ENCODE results near the gene SPPL2B. TPM values are rescaled to one million over a fixed set of nuclear protein-coding genes. Genes with fewer than 3 reads are reported as not detected.
A peak's percentile ranks its signal among the peaks of the same experiment; 100 is the strongest.
"Not testable (repeated sequence)": the region's sequence is repeated elsewhere in the genome, so short reads cannot be mapped to it uniquely, and the experiment has no call there.

The SPPL2B gene, protein sequence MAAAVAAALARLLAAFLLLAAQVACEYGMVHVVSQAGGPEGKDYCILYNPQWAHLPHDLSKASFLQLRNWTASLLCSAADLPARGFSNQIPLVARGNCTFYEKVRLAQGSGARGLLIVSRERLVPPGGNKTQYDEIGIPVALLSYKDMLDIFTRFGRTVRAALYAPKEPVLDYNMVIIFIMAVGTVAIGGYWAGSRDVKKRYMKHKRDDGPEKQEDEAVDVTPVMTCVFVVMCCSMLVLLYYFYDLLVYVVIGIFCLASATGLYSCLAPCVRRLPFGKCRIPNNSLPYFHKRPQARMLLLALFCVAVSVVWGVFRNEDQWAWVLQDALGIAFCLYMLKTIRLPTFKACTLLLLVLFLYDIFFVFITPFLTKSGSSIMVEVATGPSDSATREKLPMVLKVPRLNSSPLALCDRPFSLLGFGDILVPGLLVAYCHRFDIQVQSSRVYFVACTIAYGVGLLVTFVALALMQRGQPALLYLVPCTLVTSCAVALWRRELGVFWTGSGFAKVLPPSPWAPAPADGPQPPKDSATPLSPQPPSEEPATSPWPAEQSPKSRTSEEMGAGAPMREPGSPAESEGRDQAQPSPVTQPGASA
- total RNA-seq = 100 to 1,000 TPM; 196 to 448 (median 270) TPM

DNA sequence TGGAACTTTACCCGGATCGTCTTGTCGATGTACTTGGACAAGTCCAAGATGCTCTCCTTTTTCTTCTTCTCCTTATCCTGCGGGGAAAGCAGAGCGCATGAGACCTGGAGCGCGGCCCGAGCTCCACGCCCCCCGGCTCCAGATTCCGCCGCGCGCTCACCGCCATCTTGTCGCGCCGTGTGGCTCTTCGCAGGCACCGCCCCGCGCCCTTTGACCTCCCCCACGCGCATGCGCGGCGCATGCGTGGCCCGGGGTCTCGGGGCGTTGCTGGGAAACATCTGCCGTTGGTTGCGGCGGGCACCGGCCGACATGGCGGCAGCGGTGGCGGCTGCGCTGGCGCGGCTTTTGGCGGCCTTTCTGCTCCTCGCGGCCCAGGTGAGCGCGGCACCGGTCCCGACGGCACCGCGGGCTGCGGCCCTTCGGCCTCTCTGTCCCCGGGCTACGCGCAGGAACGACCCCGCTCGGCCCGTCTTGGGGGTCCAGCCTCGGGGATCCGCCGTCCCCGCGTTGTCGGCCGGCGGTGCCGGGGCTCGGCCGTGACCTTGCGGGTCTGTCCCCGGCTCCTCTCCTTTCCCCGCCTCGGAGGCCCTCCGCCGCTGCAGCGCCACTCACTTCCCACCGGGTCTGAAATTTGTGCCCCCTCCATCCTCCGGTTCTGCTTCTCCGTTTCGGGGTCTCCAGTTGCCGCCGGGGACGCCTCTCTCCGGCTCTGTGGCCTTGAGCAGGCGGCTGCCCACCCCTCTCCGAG lies at the start of gene SPPL2B, which contains the start of gene LSM7:
SPPL2B (plus strand) TSS at position 284 of the 748 bp plus-strand sequence; CDS start at position 310, 26 bp downstream.
LSM7 (minus strand) TSS at position 186 of the 748 bp plus-strand sequence; CDS start at position 166, 20 bp downstream.
- H3K4me1 ChIP-seq = peaks cover 0 to 58% (median 48%) of the 10 kb centered on the region in 4 donors

DNA sequence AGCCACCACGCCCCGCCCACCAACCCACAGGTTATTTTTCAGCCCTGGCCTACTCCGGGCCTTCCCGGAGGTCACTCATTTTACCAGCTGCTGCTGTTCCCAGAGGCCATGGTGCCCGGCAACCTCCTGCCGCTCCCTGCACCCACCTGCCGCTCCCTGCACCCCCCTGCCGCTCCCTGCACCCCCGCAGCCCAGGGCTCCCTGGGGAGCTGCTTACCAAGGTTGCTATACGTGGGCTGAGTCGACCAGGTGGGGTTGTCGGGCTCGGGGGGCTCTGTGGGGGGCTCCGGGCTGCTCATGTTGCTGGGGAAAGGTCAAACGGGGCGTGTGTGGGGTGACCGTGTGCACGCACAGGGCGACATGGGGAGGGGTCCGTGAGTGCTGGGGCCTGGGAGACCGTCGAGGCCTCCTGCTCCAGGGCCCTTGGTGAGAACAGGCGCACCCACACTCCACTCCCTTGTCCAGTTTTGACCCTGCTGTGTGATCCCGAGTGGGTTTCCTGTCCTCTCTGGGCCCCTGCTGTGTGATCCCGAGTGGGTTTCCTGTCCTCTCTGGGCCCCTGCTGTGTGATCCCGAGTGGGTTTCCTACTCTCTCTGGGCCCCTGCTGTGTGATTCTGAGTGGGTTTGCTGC lies 47.7 kb upstream of the SPPL2B start:
- Histone ChIP-seq H3K27ac (no peak overlapping the region), H3K4me3 (no peak overlapping the region), H3K9me3 (no peaks in the 10 kb centered on the region), H3K36me3 (no peaks in the 10 kb centered on the region), H3K27me3 (no peaks in the 10 kb centered on the region), H3K4me1 (peaks cover 0 to 24% (median 8%) of the 10 kb centered on the region in 4 donors)
- no peak for TF ChIP-seq POLR2A (IDR thresholded peaks at IDR 0.05)
- TF ChIP-seq, protein P1, sequence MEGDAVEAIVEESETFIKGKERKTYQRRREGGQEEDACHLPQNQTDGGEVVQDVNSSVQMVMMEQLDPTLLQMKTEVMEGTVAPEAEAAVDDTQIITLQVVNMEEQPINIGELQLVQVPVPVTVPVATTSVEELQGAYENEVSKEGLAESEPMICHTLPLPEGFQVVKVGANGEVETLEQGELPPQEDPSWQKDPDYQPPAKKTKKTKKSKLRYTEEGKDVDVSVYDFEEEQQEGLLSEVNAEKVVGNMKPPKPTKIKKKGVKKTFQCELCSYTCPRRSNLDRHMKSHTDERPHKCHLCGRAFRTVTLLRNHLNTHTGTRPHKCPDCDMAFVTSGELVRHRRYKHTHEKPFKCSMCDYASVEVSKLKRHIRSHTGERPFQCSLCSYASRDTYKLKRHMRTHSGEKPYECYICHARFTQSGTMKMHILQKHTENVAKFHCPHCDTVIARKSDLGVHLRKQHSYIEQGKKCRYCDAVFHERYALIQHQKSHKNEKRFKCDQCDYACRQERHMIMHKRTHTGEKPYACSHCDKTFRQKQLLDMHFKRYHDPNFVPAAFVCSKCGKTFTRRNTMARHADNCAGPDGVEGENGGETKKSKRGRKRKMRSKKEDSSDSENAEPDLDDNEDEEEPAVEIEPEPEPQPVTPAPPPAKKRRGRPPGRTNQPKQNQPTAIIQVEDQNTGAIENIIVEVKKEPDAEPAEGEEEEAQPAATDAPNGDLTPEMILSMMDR (IDR thresholded peaks at IDR 0.05) = no peak
- no peak for DNase-seq

More for the DNA sequence above, at the start of gene SPPL2B, which contains the start of gene LSM7:
- Histone ChIP-seq H3K4me3 (peak within 1 kb of the TSS; percentile 75 to 99 (median 88)), H3K27me3 (no peaks in the 10 kb centered on the region), H3K9me3 (no peaks in the 10 kb centered on the region), H3K36me3 (peaks cover 0 to 27% (median 0%) of the 10 kb centered on the region in 3 donors), H3K27ac (peak within 1 kb of the TSS; percentile 79 to 98 (median 90))
- TF ChIP-seq, protein P1 (IDR thresholded peaks at IDR 0.05) = peak in 2 of 6 experiments; percentile 0 to 3
- peak; percentile 87 to 95 for TF ChIP-seq POLR2A (IDR thresholded peaks at IDR 0.05)
- DNase-seq = peak; percentile 87 to 96 (median 95)

DNA sequence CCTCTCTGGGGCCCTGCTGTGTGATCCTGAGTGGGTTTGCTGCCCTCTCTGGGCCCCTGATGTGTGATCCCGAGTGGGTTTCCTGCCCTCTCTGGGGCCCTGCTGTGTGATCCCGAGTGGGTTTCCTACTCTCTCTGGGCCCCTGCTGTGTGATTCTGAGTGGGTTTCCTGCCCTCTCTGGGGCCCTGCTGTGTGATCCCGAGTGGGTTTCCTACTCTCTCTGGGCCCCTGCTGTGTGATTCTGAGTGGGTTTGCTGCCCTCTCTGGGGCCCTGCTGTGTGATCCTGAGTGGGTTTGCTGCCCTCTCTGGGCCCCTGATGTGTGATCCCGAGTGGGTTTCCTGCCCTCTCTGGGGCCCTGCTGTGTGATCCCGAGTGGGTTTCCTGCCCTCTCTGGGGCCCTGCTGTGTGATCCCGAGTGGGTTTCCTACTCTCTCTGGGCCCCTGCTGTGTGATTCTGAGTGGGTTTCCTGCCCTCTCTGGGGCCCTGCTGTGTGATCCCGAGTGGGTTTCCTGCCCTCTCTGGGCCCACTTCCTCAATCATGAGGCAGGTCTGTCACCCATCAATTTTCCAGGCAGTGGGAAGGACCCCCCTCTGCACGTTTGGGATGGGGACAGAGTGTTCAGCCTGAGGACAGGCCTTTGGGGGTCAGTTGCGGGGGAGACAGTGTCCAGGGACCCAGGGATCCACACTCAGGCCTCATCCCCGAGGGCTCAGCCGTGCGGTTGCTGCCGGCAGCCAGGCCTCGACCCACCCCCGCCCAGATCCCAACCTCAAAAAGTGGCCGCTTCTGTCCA lies 47.0 kb upstream of the SPPL2B start:
- Histone ChIP-seq H3K4me1 (peaks cover 0 to 24% (median 5%) of the 10 kb centered on the region in 4 donors), H3K4me3 (peak overlapping the region; percentile 19 to 49 (median 43))
- not testable (repeated sequence) for DNase-seq

DNA sequence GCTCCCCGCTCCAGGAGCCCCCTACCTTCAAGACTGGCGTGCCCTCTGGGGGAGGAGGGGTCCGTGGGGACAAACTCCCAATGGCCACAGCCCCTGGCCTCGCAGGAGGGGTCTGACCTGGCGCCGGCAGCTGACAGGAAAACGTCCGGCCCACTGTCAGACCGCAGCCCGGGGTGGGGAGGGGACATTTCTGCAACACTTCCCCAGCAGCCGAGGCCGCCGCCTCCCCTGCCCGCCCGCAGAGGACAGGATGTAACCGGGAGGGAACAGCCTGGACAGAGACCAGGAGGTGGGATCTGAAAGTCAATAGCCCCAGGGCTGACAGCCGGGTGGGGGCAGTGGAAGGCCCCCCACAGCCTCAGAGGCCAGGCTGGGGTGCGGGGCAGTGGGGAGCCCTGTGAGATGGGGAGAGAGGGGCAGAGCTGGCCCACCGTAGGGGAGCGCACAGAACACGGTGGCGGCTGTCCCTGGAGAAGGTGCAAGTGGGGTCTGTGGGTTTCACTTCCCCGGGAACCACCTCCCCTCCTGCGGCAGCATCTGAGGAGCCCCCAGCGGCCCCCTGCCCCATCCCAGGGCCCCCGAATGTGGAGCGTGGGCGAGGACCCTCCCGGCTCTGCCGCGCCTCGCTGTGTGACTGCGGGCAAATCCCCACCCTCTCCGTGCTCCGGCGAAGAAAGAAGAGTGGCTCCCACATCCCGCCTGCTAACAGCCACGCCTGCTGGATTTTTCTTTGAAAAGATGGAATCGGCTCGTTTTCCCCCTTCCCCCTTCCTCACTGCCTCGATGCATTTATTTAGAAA lies 46.2 kb upstream of the SPPL2B start, which contains the start of gene PEAK3:
PEAK3 (minus strand) TSS at position 114 of the 800 bp plus-strand sequence. CDS start 1,244 bp downstream, outside the sequence.
- Histone ChIP-seq H3K4me1 (peaks cover 0 to 24% (median 3%) of the 10 kb centered on the region in 4 donors), H3K36me3 (no peaks in the 10 kb centered on the region), H3K4me3 (peak within 1 kb of the TSS; percentile 19 to 49 (median 43)), H3K27me3 (no peaks in the 10 kb centered on the region), H3K27ac (peak within 1 kb of the TSS; percentile 52 to 80 (median 58)), H3K9me3 (no peaks in the 10 kb centered on the region)
- TF ChIP-seq POLR2A (IDR thresholded peaks at IDR 0.05) = no peak
- TF ChIP-seq, protein P1 (IDR thresholded peaks at IDR 0.05) = no peak
- DNase-seq = peak; percentile 75 to 94 (median 91)

More for the DNA sequence above, 47.0 kb upstream of the SPPL2B start:
- H3K27me3 ChIP-seq, H3K9me3 ChIP-seq, H3K36me3 ChIP-seq: not testable (repeated sequence)
- peak overlapping the region; percentile 52 to 80 (median 58) for H3K27ac ChIP-seq

All from Peyer's patch (tissue), 4 donors.